GM12801 (cell line): Measurements from ENCODE around the gene ATOH8.

Source experiments
- TF ChIP-seq, protein P1 (sequence below): IDR thresholded peaks from one replicate; pipeline ENCODE4 v1.5.1; 2011; ENCODE audit warnings: control low read depth; ENCODE audit not compliant: insufficient read length; ENCODE audit errors: extremely low read depth

Gene ATOH8

DNA sequence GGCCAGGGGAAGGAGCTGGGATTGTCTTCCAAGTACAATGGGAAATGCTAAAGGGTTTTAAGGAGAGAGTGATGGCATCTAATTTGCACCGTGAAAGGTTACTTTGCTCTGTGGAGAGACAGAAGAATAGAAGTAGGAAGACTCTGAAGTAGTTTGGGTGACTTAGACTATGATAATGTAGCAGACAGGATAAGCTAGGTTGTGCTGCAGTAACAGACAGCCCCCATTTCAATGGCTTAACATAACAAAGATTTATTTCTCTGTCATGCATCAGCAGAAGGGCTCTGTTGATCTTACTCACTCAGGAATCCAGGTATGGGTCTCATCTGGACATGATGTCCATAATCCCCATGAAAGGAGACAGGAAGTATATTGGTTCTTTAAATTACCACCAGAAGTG lies 33.3 kb upstream of the ATOH8 start:
- TF ChIP-seq, protein P1, sequence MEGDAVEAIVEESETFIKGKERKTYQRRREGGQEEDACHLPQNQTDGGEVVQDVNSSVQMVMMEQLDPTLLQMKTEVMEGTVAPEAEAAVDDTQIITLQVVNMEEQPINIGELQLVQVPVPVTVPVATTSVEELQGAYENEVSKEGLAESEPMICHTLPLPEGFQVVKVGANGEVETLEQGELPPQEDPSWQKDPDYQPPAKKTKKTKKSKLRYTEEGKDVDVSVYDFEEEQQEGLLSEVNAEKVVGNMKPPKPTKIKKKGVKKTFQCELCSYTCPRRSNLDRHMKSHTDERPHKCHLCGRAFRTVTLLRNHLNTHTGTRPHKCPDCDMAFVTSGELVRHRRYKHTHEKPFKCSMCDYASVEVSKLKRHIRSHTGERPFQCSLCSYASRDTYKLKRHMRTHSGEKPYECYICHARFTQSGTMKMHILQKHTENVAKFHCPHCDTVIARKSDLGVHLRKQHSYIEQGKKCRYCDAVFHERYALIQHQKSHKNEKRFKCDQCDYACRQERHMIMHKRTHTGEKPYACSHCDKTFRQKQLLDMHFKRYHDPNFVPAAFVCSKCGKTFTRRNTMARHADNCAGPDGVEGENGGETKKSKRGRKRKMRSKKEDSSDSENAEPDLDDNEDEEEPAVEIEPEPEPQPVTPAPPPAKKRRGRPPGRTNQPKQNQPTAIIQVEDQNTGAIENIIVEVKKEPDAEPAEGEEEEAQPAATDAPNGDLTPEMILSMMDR = no peak

- TF ChIP-seq, protein P1 = no peak
These were observed 32.1 kb upstream of the ATOH8 start for GRCh38 chr2:85721641-85722040.

DNA sequence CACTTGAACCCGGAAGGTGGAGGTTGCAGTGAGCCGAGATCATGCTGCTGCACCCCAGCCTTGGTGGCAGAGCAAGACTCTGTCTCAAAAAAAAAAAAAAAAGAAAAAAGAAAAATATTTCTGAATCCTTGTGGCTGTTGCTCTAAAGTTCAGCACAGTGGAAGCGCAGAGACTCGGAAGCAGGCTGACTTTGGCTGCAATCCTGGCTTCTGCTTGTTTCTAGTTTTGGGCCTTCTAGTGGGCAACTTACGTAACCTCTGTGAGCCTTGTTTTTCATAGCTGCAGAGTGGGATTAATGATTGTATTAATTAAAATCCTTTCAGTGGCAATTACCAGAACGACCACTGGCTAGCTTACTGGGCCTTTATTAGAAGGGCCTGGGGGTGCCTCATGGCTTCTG lies 31.3 kb upstream of the ATOH8 start:
- TF ChIP-seq, protein P1 = no peak

- TF ChIP-seq, protein P1 = no peak
These were observed 30.0 kb upstream of the ATOH8 start for GRCh38 chr2:85723707-85724360.

- TF ChIP-seq, protein P1 = no peak
These were observed 29.0 kb upstream of the ATOH8 start for GRCh38 chr2:85724731-85725181.

GRCh38 chr2:85725451-85725850 lies 28.3 kb upstream of the ATOH8 start:
- TF ChIP-seq, protein P1 = no peak

DNA sequence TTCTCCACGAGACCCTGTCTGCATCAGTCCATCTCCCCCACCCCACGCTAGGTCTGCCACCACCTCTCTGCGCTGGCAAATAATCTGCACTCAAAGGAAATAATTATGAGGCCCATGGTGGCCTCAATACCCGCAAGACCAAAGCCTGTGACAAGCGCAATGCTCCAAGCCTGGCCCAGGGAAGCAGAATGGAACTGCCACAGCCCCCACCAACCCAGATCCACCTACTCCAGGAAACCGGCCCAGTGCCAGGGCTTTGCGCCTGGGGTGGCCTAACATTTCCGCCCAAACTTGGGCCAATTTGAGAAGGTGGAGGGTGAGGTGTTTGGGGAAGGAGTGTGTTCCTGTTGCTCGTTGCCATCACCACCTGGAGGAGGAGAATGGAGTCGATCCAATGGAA lies 26.0 kb upstream of the ATOH8 start:
- TF ChIP-seq, protein P1 = no peak

- TF ChIP-seq, protein P1 = no peak
These were observed 25.4 kb upstream of the ATOH8 start for GRCh38 chr2:85728342-85728741.
